Mesendoderm (in vitro differentiated cells): Measurements from ENCODE around the gene TANK.
A peak's percentile ranks its signal among the peaks of the same experiment; 100 is the strongest.

Experiments
- DNase-seq: peaks from one replicate; pipeline ENCODE4 v3.0.0; 2013
- H2AK5ac ChIP-seq: 2 replicates; pipeline ENCODE4 v1.6.1; 2013; ENCODE audit warnings: low read length, inconsistent platforms
- H2BK120ac ChIP-seq: 2 replicates; pipeline ENCODE4 v1.6.1; 2013; ENCODE audit warnings: low read depth, mild to moderate bottlenecking, low read length, moderate library complexity, mixed read lengths
- H2BK15ac ChIP-seq: replicated peaks from 2 replicates; pipeline ENCODE4 v1.6.1; 2013; ENCODE audit warnings: low read depth, mild to moderate bottlenecking, moderate library complexity
- H2BK5ac ChIP-seq: 2 replicates; pipeline ENCODE4 v1.6.1; 2013; ENCODE audit warnings: low read length, inconsistent platforms
- H3K18ac ChIP-seq: 2 replicates; pipeline ENCODE4 v1.6.1; 2013; ENCODE audit warnings: mild to moderate bottlenecking, low read length, mixed read lengths
- H3K23ac ChIP-seq: one replicate; pipeline ENCODE4 v1.6.1; 2013; ENCODE audit warnings: low read length
- H3K27ac ChIP-seq: 2 replicates; pipeline ENCODE4 v1.5.1; 2013; ENCODE audit warnings: low read depth, mild to moderate bottlenecking, inconsistent platforms, low read length, moderate library complexity
- H3K27me3 ChIP-seq: 2 replicates; pipeline ENCODE4 v1.6.1; 2013; ENCODE audit warnings: low read length, control low read depth, mild to moderate bottlenecking, inconsistent platforms; ENCODE audit not compliant: insufficient read depth, poor library complexity
- H3K36me3 ChIP-seq: 2 replicates; pipeline ENCODE4 v1.6.1; 2013; ENCODE audit warnings: low read length, inconsistent platforms; ENCODE audit not compliant: control insufficient read depth, insufficient read depth
- H3K4ac ChIP-seq: one replicate; pipeline ENCODE4 v1.6.1; 2013; ENCODE audit warnings: low read depth, mild to moderate bottlenecking, low read length, moderate library complexity
- H3K4me1 ChIP-seq: 2 replicates; pipeline ENCODE4 v1.6.1; 2013; ENCODE audit warnings: low read depth, low read length, inconsistent platforms; ENCODE audit not compliant: control insufficient read depth
- H3K4me2 ChIP-seq: 2 replicates; pipeline ENCODE4 v1.6.1; 2013; ENCODE audit warnings: low read length
- H3K4me3 ChIP-seq: 2 replicates; pipeline ENCODE4 v1.5.1; 2013; ENCODE audit warnings: mild to moderate bottlenecking, low read length
- H3K56ac ChIP-seq: one replicate; pipeline ENCODE4 v1.6.1; 2013; ENCODE audit warnings: low read length
- H3K79me1 ChIP-seq: 2 replicates; pipeline ENCODE4 v1.6.1; 2013; ENCODE audit warnings: low read length, inconsistent platforms
- H3K79me2 ChIP-seq: 2 replicates; pipeline ENCODE4 v1.6.1; 2013; ENCODE audit warnings: mild to moderate bottlenecking, low read length; ENCODE audit not compliant: control insufficient read depth, insufficient read depth
- H3K9ac ChIP-seq: 2 replicates; pipeline ENCODE4 v1.6.1; 2013; ENCODE audit warnings: low read length, inconsistent platforms
- H4K5ac ChIP-seq: one replicate; pipeline ENCODE4 v1.6.1; 2013; ENCODE audit warnings: low read length
- H4K8ac ChIP-seq: one replicate; pipeline ENCODE4 v1.6.1; 2013; ENCODE audit warnings: low read depth, mild to moderate bottlenecking, control low read depth, low read length, moderate library complexity
- WGBS: extraction: QIAGEN DNeasy Blood & Tissue Kit; methylation state at CpG from one replicate; pipeline ENCODE4 v1.1.7; 2013; ENCODE audit warnings: low lambda C conversion rate, missing lambda C conversion rate; ENCODE audit not compliant: insufficient coverage; ENCODE audit errors: extremely low coverage; 5-methylcytosine and 5-hydroxymethylcytosine counted together

Gene TANK

GRCh38 chr2:161165811-161166210 lies 5.6 kb downstream of the TANK start:
- Histone ChIP-seq H3K9ac (no peak overlapping the region), H3K27me3 (no peaks in the 10 kb centered on the region), H2BK5ac (no peak overlapping the region), H2BK120ac (no peak overlapping the region), H3K36me3 (no peaks in the 10 kb centered on the region), H3K27ac (no peak overlapping the region), H3K4me3 (no peak overlapping the region), H3K79me2 (peaks cover 5% of the 10 kb centered on the region), H3K23ac (no peak overlapping the region), H3K56ac (no peak overlapping the region), H4K8ac (no peak overlapping the region), H4K5ac (no peak overlapping the region), H3K4ac (no peak overlapping the region), H3K18ac (no peak overlapping the region), H3K79me1 (peaks cover 4% of the 10 kb centered on the region), H3K4me1 (peaks cover 3% of the 10 kb centered on the region), H2BK15ac (no peak overlapping the region), H3K4me2 (no peak overlapping the region), H2AK5ac (no peak overlapping the region)
- no peak for DNase-seq
- WGBS = no CpG with 5 or more reads among the region's 1 CpG

GRCh38 chr2:161166538-161167409 lies 6.5 kb downstream of the TANK start:
- no CpG with 5 or more reads among the region's 6 CpGs for WGBS
- Histone ChIP-seq H3K23ac (no peak overlapping the region), H3K27ac (no peak overlapping the region), H3K4ac (no peak overlapping the region), H3K36me3 (no peaks in the 10 kb centered on the region), H3K18ac (no peak overlapping the region), H4K5ac (no peak overlapping the region), H3K27me3 (no peaks in the 10 kb centered on the region), H4K8ac (no peak overlapping the region), H3K4me2 (no peak overlapping the region), H2BK5ac (no peak overlapping the region), H3K79me2 (no peaks in the 10 kb centered on the region), H3K4me1 (peaks cover 6% of the 10 kb centered on the region), H3K56ac (no peak overlapping the region), H3K4me3 (no peak overlapping the region), H2BK15ac (no peak overlapping the region), H3K79me1 (peaks cover 2% of the 10 kb centered on the region), H2BK120ac (no peak overlapping the region), H2AK5ac (no peak overlapping the region), H3K9ac (no peak overlapping the region)
- no peak for DNase-seq

- H3K4me2 ChIP-seq = no peak overlapping the region
- no peak overlapping the region for H2AK5ac ChIP-seq
- no peak overlapping the region for H3K23ac ChIP-seq
- H3K27ac ChIP-seq = no peak overlapping the region
- H3K4ac ChIP-seq = no peak overlapping the region
- H2BK5ac ChIP-seq = no peak overlapping the region
- no peaks in the 10 kb centered on the region for H3K79me2 ChIP-seq
- no peaks in the 10 kb centered on the region for H3K36me3 ChIP-seq
- H3K56ac ChIP-seq = no peak overlapping the region
- peaks cover 6% of the 10 kb centered on the region for H3K4me1 ChIP-seq
- peaks cover 2% of the 10 kb centered on the region for H3K79me1 ChIP-seq
- no peak overlapping the region for H2BK120ac ChIP-seq
- WGBS = no CpG with 5 or more reads among the region's 2 CpGs
- H3K27me3 ChIP-seq = no peaks in the 10 kb centered on the region
- no peak overlapping the region for H2BK15ac ChIP-seq
- no peak overlapping the region for H3K9ac ChIP-seq
- no peak overlapping the region for H4K5ac ChIP-seq
- H3K18ac ChIP-seq = no peak overlapping the region
- no peak overlapping the region for H3K4me3 ChIP-seq
- no peak for DNase-seq
- no peak overlapping the region for H4K8ac ChIP-seq
Measured at GRCh38 chr2:161169335-161169734, 9.1 kb downstream of the TANK start.

- Histone ChIP-seq H2BK120ac (no peak overlapping the region), H4K5ac (no peak overlapping the region), H3K56ac (no peak overlapping the region), H2AK5ac (no peak overlapping the region), H3K4me2 (no peak overlapping the region), H2BK15ac (no peak overlapping the region), H3K4ac (no peak overlapping the region), H3K9ac (no peak overlapping the region), H3K36me3 (no peaks in the 10 kb centered on the region), H3K79me1 (peaks cover 2% of the 10 kb centered on the region), H3K27me3 (no peaks in the 10 kb centered on the region), H3K4me3 (no peak overlapping the region), H4K8ac (no peak overlapping the region), H3K18ac (peak overlapping the region; percentile 80), H2BK5ac (no peak overlapping the region), H3K27ac (no peak overlapping the region), H3K79me2 (no peaks in the 10 kb centered on the region), H3K23ac (no peak overlapping the region), H3K4me1 (peaks cover 6% of the 10 kb centered on the region)
- WGBS = no CpG with 5 or more reads among the region's 6 CpGs
- no peak for DNase-seq
Measured at GRCh38 chr2:161170377-161170776, 10.1 kb downstream of the TANK start.

- no peak for DNase-seq
- H3K4me2 ChIP-seq = no peak overlapping the region
- no peak overlapping the region for H2BK5ac ChIP-seq
- no peaks in the 10 kb centered on the region for H3K79me2 ChIP-seq
- H3K36me3 ChIP-seq = no peaks in the 10 kb centered on the region
- H2BK15ac ChIP-seq = peak overlapping the region; percentile 45
- no peak overlapping the region for H3K4me3 ChIP-seq
- no peak overlapping the region for H3K27ac ChIP-seq
- H4K8ac ChIP-seq = no peak overlapping the region
- no peak overlapping the region for H4K5ac ChIP-seq
- H2BK120ac ChIP-seq = no peak overlapping the region
- H3K4ac ChIP-seq = no peak overlapping the region
- no peaks in the 10 kb centered on the region for H3K27me3 ChIP-seq
- no peak overlapping the region for H3K23ac ChIP-seq
- H3K9ac ChIP-seq = no peak overlapping the region
- H2AK5ac ChIP-seq = no peak overlapping the region
- WGBS = no CpG with 5 or more reads among the region's 4 CpGs
- no peak overlapping the region for H3K18ac ChIP-seq
- peaks cover 6% of the 10 kb centered on the region for H3K4me1 ChIP-seq
- H3K79me1 ChIP-seq = peaks cover 2% of the 10 kb centered on the region
- no peak overlapping the region for H3K56ac ChIP-seq
Measured at GRCh38 chr2:161170958-161171932, 11.0 kb downstream of the TANK start.
